HepG2 (cell line): ENCODE measurements around the gene PCYT2. TPM values are rescaled to one million over a fixed set of nuclear protein-coding genes. Genes with fewer than 3 reads are reported as not detected.
A peak's percentile ranks its signal among the peaks of the same experiment; 100 is the strongest.

ENCODE experiments used
- BHLHE40 ChIP-seq: IDR thresholded peaks from 2 replicates; pipeline ENCODE4 v1.6.1; 2011; ENCODE audit warnings: low read length, improper control_type of control experiment
- CCAR2 ChIP-seq: fragments of 200-400 bp; formaldehyde crosslinking; optimal IDR thresholded peaks from 2 replicates; pipeline ENCODE3; 2018; ENCODE audit warnings: low read depth, mild to moderate bottlenecking, low read length, moderate library complexity
- CENPBD1 ChIP-seq: sonication (generic); formaldehyde crosslinking; IDR thresholded peaks from 2 replicates; pipeline ENCODE4 v1.8.0; 2022; ENCODE audit warnings: missing genetic modification reagents, low read depth, mild to moderate bottlenecking, borderline replicate concordance
- CREBL2 ChIP-seq: sonication (generic); formaldehyde crosslinking; IDR thresholded peaks from 2 replicates; pipeline ENCODE4 v1.8.1; 2023; ENCODE audit warnings: missing genetic modification reagents, mild to moderate bottlenecking, borderline replicate concordance
- E2F5 ChIP-seq: sonication (generic); formaldehyde crosslinking; conservative IDR thresholded peaks from 2 replicates; pipeline ENCODE4 v1.4.0; 2020; ENCODE audit warnings: missing genetic modification reagents
- GTF3A ChIP-seq: sonication (generic); formaldehyde crosslinking; conservative IDR thresholded peaks from 2 replicates; pipeline ENCODE4 v1.4.0; 2020; ENCODE audit warnings: mild to moderate bottlenecking, missing genetic modification reagents
- HNRNPUL1 ChIP-seq: fragments of 200-400 bp; formaldehyde crosslinking; IDR thresholded peaks from 2 replicates; pipeline ENCODE4 v1.6.1; 2017; ENCODE audit warnings: low read depth, mild to moderate bottlenecking, low read length, moderate library complexity
- IRF1 ChIP-seq: sonication (generic); formaldehyde crosslinking; IDR thresholded peaks from 2 replicates; pipeline ENCODE4 v1.4.0; 2020; ENCODE audit warnings: low read depth, mild to moderate bottlenecking, missing genetic modification reagents
- IRX3 ChIP-seq: sonication (generic); formaldehyde crosslinking; IDR thresholded peaks from 2 replicates; pipeline ENCODE4 v1.8.1; 2023; ENCODE audit warnings: mild to moderate bottlenecking, low read depth, missing genetic modification reagents, borderline replicate concordance
- PHF20 ChIP-seq: sonication (generic); formaldehyde crosslinking; IDR thresholded peaks from 2 replicates; pipeline ENCODE4 v1.5.0; 2020; ENCODE audit warnings: mild to moderate bottlenecking, missing genetic modification reagents
- RARG ChIP-seq: sonication (generic); formaldehyde crosslinking; IDR thresholded peaks from 2 replicates; pipeline ENCODE4 v1.4.0; 2020; ENCODE audit warnings: low read depth, mild to moderate bottlenecking, missing genetic modification reagents
- SPEN ChIP-seq: sonication (generic); formaldehyde crosslinking; IDR thresholded peaks from 2 replicates; pipeline ENCODE4 v1.5.1; 2020; ENCODE audit warnings: low read depth, mild to moderate bottlenecking, missing genetic modification reagents
- TCF12 ChIP-seq, 2 experiments: fragments of 450-650 bp in 1 of 2; sonication (generic) in 1 of 2; formaldehyde crosslinking in 1 of 2; IDR thresholded peaks; 2 replicates each; pipeline versions ENCODE4 v1.6.1 to v1.8.0; 2017 to 2022; ENCODE audit warnings: antibody characterized with exemption in 1 of 2, mild to moderate bottlenecking in 1 of 2, missing genetic modification reagents in 1 of 2, moderate library complexity in 1 of 2
- ZBTB25 ChIP-seq: IDR thresholded peaks from 2 replicates; pipeline ENCODE4 v1.6.1; 2018; ENCODE audit warnings: missing genetic modification reagents
- ZBTB42 ChIP-seq: sonication (generic); formaldehyde crosslinking; IDR thresholded peaks from 2 replicates; pipeline ENCODE4 v1.5.0; 2020; ENCODE audit warnings: mild to moderate bottlenecking, missing genetic modification reagents
- ZFP82 ChIP-seq: sonication (generic); formaldehyde crosslinking; IDR thresholded peaks from 2 replicates; pipeline ENCODE4 v1.5.1; 2020; ENCODE audit warnings: mild to moderate bottlenecking, missing genetic modification reagents, borderline replicate concordance
- ZNF232 ChIP-seq: sonication (generic); formaldehyde crosslinking; IDR thresholded peaks from 2 replicates; pipeline ENCODE4 v1.4.0; 2020; ENCODE audit warnings: missing genetic modification reagents, borderline replicate concordance
- ZNF253 ChIP-seq: sonication (generic); formaldehyde crosslinking; IDR thresholded peaks from 2 replicates; pipeline ENCODE4 v1.8.0; 2022; ENCODE audit warnings: mild to moderate bottlenecking, missing genetic modification reagents, borderline replicate concordance
- ZNF547 ChIP-seq: sonication (generic); formaldehyde crosslinking; IDR thresholded peaks from 2 replicates; pipeline ENCODE4 v1.5.1; 2020; ENCODE audit warnings: mild to moderate bottlenecking, missing genetic modification reagents
- ZNF614 ChIP-seq: IDR thresholded peaks from 2 replicates; pipeline ENCODE4 v1.6.1; 2018; ENCODE audit warnings: missing biosample characterization, missing genetic modification reagents, inconsistent platforms, borderline replicate concordance
- ZNF652 ChIP-seq: IDR thresholded peaks from 2 replicates; pipeline ENCODE4 v1.6.1; 2016; ENCODE audit warnings: low read depth, borderline replicate concordance
- ZNF768 ChIP-seq: sonication (generic); formaldehyde crosslinking; IDR thresholded peaks from 2 replicates; pipeline ENCODE4 v1.4.0; 2020; ENCODE audit warnings: missing genetic modification reagents
- ZNF773 ChIP-seq: sonication (generic); formaldehyde crosslinking; IDR thresholded peaks from 2 replicates; pipeline ENCODE4 v1.4.0; 2020; ENCODE audit warnings: missing genetic modification reagents, borderline replicate concordance
- ZNF781 ChIP-seq: sonication (generic); formaldehyde crosslinking; IDR thresholded peaks from 2 replicates; pipeline ENCODE4 v1.5.1; 2020; ENCODE audit warnings: borderline replicate concordance, mild to moderate bottlenecking, missing genetic modification reagents; ENCODE audit errors: not compliant biosample characterization
- ZNF782 ChIP-seq: sonication (generic); formaldehyde crosslinking; IDR thresholded peaks from 2 replicates; pipeline ENCODE4 v1.4.0; 2020; ENCODE audit warnings: missing genetic modification reagents, mild to moderate bottlenecking, borderline replicate concordance
- polyA plus RNA-seq, 8 experiments: library from polyadenylated mRNA; depleted of rRNA in 3 of 8; stranded (reverse) in 7 of 8; unstranded in 1 of 8; fragments of >200 nt; fragmentation: Illumina TruSeq in 4 of 8; extraction: Trizol in 4 of 8; gene quantifications; 2 replicates each; pipeline versions ENCODE4 v1.2.1 to v1.2.3, GENCODE V29; 2011 to 2016; ENCODE audit warnings: low read depth in 4 of 8, missing spikeins in 1 of 8, mixed read lengths in 1 of 8; ENCODE audit not compliant: insufficient read depth in 1 of 8
- total RNA-seq, 5 experiments: library from RNA; depleted of rRNA; stranded (reverse); fragments of >200 nt; fragmentation: Illumina TruSeq; extraction: Trizol; gene quantifications; 2 replicates each; pipeline ENCODE4 v1.2.3, GENCODE V29; 2016; ENCODE audit warnings: low read depth in 1 of 5

The PCYT2 gene
- total and polyA plus RNA-seq, 2 of the 13 experiments (the other 11 are each of a cell fraction or from before 2014, with no cell fraction given): 147 to 297 TPM

- 0 out of 2 replicates have a peak, but pooled peaks have one; percentile 63 for TF ChIP-seq ZNF782 (CRISPR knock-in tag)
- peak; percentile 33; the same call in 1 of the 2 replicates for TF ChIP-seq ZFP82 (CRISPR knock-in tag)
- peak; percentile 52; the same call in 1 of the 2 replicates for TF ChIP-seq E2F5 (CRISPR knock-in tag)
- peak; percentile 83 for TF ChIP-seq ZNF768
- peak; percentile 85 for TF ChIP-seq BHLHE40
- no peak for TF ChIP-seq TCF12 (IDR thresholded peaks at IDR 0.05)
- TF ChIP-seq TCF12 (CRISPR knock-in tag; IDR thresholded peaks at IDR 0.05): peak; percentile 91
- TF ChIP-seq ZNF232 (CRISPR knock-in tag): peak; percentile 80
- TF ChIP-seq ZNF652: no peak; the same call in 1 of the 2 replicates
- TF ChIP-seq ZNF614: peak; percentile 58; the same call in 1 of the 2 replicates
- TF ChIP-seq IRX3 (CRISPR knock-in tag): 0 out of 2 replicates have a peak, but pooled peaks have one; percentile 10
- TF ChIP-seq SPEN: peak; percentile 96
- TF ChIP-seq IRF1 (CRISPR knock-in tag): no peak
- TF ChIP-seq ZNF547 (CRISPR knock-in tag): peak; percentile 75
- TF ChIP-seq HNRNPUL1: no peak
- no peak for TF ChIP-seq GTF3A
- TF ChIP-seq PHF20: peak; percentile 78
- TF ChIP-seq ZNF781: peak; percentile 12
- no peak; the same call in 1 of the 2 replicates for TF ChIP-seq RARG (CRISPR knock-in tag)
- no peak for TF ChIP-seq CCAR2
- peak; percentile 87; the same call in 1 of the 2 replicates for TF ChIP-seq ZNF773 (CRISPR knock-in tag)
- TF ChIP-seq ZNF253 (CRISPR knock-in tag): peak; percentile 33; the same call in 1 of the 2 replicates
- TF ChIP-seq ZBTB42 (CRISPR knock-in tag): peak; percentile 92
- peak; percentile 98 for TF ChIP-seq ZBTB25 (CRISPR knock-in tag)
- 0 out of 2 replicates have a peak, but pooled peaks have one; percentile 75 for TF ChIP-seq CREBL2
- no peak for TF ChIP-seq CENPBD1 (CRISPR knock-in tag)
Observed at GRCh38 chr17:81860756-81861568, 50.2 kb downstream of the PCYT2 start (continued).
